Loucy (cell line): ENCODE results near the gene RAPGEF1.

ENCODE experiments used
- EZH2phosphoT487 ChIP-seq: fragments of 200-600 bp; IDR thresholded peaks from 2 replicates; pipeline ENCODE4 v1.6.1; 2018; ENCODE audit warnings: antibody characterized with exemption, mild to moderate bottlenecking, moderate library complexity, borderline replicate concordance
- TF ChIP-seq, protein P1 (sequence below): fragments of 200-600 bp; sonication (generic); conservative IDR thresholded peaks from 2 replicates; pipeline ENCODE4 v1.5.1; 2014; ENCODE audit warnings: mild to moderate bottlenecking, antibody characterized with exemption, low read length

DNA sequence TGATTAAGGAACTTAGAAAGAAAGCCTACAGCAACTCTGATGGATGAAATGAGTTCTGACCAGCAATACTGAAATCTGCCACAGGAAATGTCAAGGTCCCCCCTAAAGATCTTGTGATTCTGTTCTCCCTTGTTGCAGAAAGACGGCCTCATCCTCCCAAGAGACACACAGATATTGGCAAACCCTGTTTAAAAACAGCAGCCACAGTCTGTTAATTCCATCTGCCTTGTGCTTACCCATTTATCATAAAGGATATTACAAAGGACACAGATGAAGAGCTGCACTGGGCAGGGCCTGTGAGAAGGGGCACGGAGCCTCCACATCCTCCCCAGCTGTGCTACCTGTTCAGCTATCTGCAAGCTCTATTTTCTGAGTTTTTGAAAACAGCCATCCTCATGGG, 15.2 kb downstream of the RAPGEF1 start:
- TF ChIP-seq, protein P1, sequence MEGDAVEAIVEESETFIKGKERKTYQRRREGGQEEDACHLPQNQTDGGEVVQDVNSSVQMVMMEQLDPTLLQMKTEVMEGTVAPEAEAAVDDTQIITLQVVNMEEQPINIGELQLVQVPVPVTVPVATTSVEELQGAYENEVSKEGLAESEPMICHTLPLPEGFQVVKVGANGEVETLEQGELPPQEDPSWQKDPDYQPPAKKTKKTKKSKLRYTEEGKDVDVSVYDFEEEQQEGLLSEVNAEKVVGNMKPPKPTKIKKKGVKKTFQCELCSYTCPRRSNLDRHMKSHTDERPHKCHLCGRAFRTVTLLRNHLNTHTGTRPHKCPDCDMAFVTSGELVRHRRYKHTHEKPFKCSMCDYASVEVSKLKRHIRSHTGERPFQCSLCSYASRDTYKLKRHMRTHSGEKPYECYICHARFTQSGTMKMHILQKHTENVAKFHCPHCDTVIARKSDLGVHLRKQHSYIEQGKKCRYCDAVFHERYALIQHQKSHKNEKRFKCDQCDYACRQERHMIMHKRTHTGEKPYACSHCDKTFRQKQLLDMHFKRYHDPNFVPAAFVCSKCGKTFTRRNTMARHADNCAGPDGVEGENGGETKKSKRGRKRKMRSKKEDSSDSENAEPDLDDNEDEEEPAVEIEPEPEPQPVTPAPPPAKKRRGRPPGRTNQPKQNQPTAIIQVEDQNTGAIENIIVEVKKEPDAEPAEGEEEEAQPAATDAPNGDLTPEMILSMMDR = no peak
- TF ChIP-seq EZH2phosphoT487 = no peak
